ENCODE data around the gene TPRN. TPM values are rescaled to one million over a fixed set of nuclear protein-coding genes. Genes with fewer than 3 reads are reported as not detected.
A peak's percentile ranks its signal among the peaks of the same experiment; 100 is the strongest.

The TPRN gene
- total RNA-seq, 4 donors from 2014 or later, result 76.2 to 228 (median 117) TPM

DNA sequence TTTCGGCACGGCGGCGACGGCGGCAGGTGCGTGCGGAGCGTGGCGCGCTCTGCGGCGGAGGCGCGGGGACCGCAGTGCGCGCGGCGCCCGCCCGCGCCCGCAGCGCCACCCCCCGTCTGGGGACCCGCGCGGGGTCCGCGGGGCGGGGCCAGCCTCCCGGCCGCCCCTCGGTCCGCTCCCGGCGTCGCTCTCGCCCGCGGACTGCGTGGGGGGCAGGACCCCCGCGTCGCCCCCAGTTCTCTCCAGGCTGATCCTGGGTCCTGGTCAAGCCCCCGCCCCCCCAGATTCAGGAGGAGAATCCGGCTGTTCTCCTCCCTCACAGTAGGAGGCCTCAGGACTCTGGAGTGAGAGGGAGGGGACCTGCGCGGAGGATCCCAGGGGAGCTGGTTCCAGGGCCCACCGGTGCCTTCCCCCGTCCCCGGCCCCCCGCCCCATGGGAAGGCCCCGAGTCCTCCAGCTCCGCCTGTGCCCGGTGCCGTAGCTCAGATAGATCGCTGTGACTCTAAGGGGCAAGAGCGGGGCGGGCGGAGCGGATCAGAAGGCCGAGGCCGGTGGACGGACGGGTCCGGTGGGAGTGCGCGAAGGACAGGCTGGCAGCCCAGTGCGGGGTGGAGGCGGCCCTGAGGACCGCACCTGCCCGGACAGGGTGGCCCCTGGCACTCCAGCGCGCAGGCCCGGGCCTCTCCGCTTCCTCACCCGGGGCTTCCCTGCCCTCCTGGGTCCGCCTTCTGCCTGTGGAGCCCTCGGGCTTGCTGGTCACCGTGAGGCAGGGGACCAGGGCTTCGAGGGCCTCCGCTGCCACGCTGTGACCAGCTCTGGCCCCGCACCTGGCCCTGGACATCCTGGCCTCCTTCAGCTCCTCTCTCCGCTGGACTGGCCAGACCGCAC, 21.9 kb upstream of the TPRN start, which contains the start of gene RNF208:
Gene RNF208 (minus strand): TSS at position 51 of the 888 bp plus-strand sequence. CDS start 1,028 bp downstream, outside the sequence.
- Histone ChIP-seq H3K9me3 (no peaks in the 10 kb centered on the region), H3K27ac (peak within 1 kb of the TSS; percentile 91 to 96 (median 92)), H3K36me3 (no peaks in the 10 kb centered on the region), H3K4me3 (peak within 1 kb of the TSS; percentile 56 to 75 (median 62)), H3K4me1 (peaks cover 18 to 50% (median 45%) of the 10 kb centered on the region in 4 donors), H3K27me3 (no peaks in the 10 kb centered on the region)
- TF ChIP-seq POLR2AphosphoS5 (IDR thresholded peaks at IDR 0.05), result no peak
- peak in 1 of 5 experiments; percentile 8 for TF ChIP-seq CTCF (IDR thresholded peaks at IDR 0.05)
- TF ChIP-seq POLR2A (IDR thresholded peaks at IDR 0.05), result no peak
- no peak for TF ChIP-seq EP300 (IDR thresholded peaks at IDR 0.05; ENCODE audit: low read depth)
- intact Hi-C loops (cut with DNase I; ENCODE audit: low total_unique reads), result no loop called here
- WGBS, 2 donors (ENCODE audit: low coverage in 1 of 2), result 3% methylated on average over 14 of the region's 88 CpGs; no CpG with 5 or more reads in 1 of the 2 donors
- no peak for DNase-seq
- in situ Hi-C loops (cut with MboI; ENCODE audit: low pct_ligation_motif_present in 1 of 4, low pct_unique_long_range_greater_than_20kb in 1 of 4, low sequenced_read_pairs in 3 of 4), result loop anchor here in 2 of 4 donors (10.0 to 25.0 kb wide), 2 partner anchors 98 to 110 kb away; partner anchors contain the start of gene DPP7 (in 1 of the 2)

DNA sequence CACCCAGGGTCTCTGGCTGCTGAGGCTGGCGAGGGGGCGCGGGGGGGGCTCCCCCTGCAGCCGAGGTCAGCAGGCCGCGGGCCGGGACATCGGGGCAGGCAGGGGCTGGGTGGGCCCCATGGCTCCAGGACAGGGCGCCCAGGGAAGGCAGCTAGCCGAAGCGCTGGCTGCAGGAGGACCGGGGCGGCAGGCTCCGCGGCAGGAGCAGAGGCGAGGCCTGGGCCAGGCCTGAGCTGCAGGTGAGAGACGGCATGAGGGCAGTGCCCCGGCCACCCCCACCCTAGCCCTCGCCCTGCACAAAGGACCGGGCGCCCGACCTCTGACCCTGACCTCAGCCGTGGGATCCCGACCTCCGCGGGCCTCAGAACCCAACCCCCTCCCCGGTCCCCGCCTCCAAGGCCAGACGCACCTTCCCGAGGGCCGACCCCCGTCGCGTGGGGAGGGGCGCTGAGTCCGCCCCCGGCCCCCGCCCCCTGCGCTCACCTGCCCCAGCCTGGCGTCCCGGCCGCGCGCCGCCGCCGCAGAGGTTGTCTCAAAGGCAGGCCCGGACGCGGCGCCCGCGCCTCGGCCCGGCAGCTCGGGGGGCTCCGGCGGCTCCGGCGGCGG, 21.1 kb upstream of the TPRN start:
- Histone ChIP-seq H3K9me3 (no peaks in the 10 kb centered on the region), H3K4me1 (peaks cover 13 to 50% (median 43%) of the 10 kb centered on the region in 4 donors), H3K4me3 (peak overlapping the region; percentile 26 to 64 (median 40)), H3K27ac (peak overlapping the region in 3 of 4 donors; percentile 14 to 27 (median 20)), H3K27me3 (no peaks in the 10 kb centered on the region), H3K36me3 (no peaks in the 10 kb centered on the region)
- no peak for DNase-seq
- in situ Hi-C loops (cut with MboI; ENCODE audit: low pct_ligation_motif_present in 1 of 4, low pct_unique_long_range_greater_than_20kb in 1 of 4, low sequenced_read_pairs in 3 of 4), result loop anchor here in 2 of 4 donors (10.0 to 25.0 kb wide), 2 partner anchors 97 to 109 kb away; partner anchors contain the start of gene DPP7 (in 1 of the 2)
- intact Hi-C loops (cut with DNase I; ENCODE audit: low total_unique reads), result no loop called here
- TF ChIP-seq EP300 (IDR thresholded peaks at IDR 0.05; ENCODE audit: low read depth) (no peak), CTCF (IDR thresholded peaks at IDR 0.05) (no peak), POLR2AphosphoS5 (IDR thresholded peaks at IDR 0.05) (no peak), POLR2A (IDR thresholded peaks at IDR 0.05) (no peak)
- WGBS, 2 donors (ENCODE audit: low coverage in 1 of 2), result 18% methylated on average over 7 of the region's 61 CpGs; no CpG with 5 or more reads in 1 of the 2 donors

GRCh38 chr9:137221095-137221505, 20.6 kb upstream of the TPRN start:
- H3K9me3 ChIP-seq, result no peaks in the 10 kb centered on the region
- peak overlapping the region in 1 of 4 donors; percentile 48 for H3K4me3 ChIP-seq
- H3K4me1 ChIP-seq, result peaks cover 13 to 47% (median 43%) of the 10 kb centered on the region in 4 donors
- WGBS, 2 donors (ENCODE audit: low coverage in 1 of 2), result 43% methylated on average over 1 of the region's 14 CpGs; no CpG with 5 or more reads in 1 of the 2 donors
- no peak overlapping the region for H3K27ac ChIP-seq
- H3K36me3 ChIP-seq, result no peaks in the 10 kb centered on the region
- intact Hi-C loops (cut with DNase I; ENCODE audit: low total_unique reads) (no loop called here), in situ Hi-C loops (cut with MboI; ENCODE audit: low pct_ligation_motif_present in 1 of 4, low pct_unique_long_range_greater_than_20kb in 1 of 4, low sequenced_read_pairs in 3 of 4) (loop anchor here in 2 of 4 donors (10.0 to 25.0 kb wide), 2 partner anchors 96 to 109 kb away; partner anchors contain the start of gene DPP7 (in 1 of the 2))
- no peak for DNase-seq
- TF ChIP-seq EP300 (IDR thresholded peaks at IDR 0.05; ENCODE audit: low read depth) (no peak), POLR2AphosphoS5 (IDR thresholded peaks at IDR 0.05) (no peak), CTCF (IDR thresholded peaks at IDR 0.05) (no peak), POLR2A (IDR thresholded peaks at IDR 0.05) (no peak)
- H3K27me3 ChIP-seq, result no peaks in the 10 kb centered on the region

All from transverse colon (tissue), 4 donors.